Left lobe of liver (tissue), 2 donors: ENCODE results near the gene BCL7C. TPM values are rescaled to one million over a fixed set of nuclear protein-coding genes. Genes with fewer than 3 reads are reported as not detected.
"Not testable (repeated sequence)": the region's sequence is repeated elsewhere in the genome, so short reads cannot be mapped to it uniquely, and the experiment has no call there.

Experiments
- ATAC-seq: fragments of 200-7000 bp; cut with Tn5 transposase; one replicate; pipeline ENCODE4 v1.9.1; 2020; ENCODE audit warnings: mild to moderate bottlenecking, moderate library complexity
- DNase-seq: peaks from one replicate; pipeline ENCODE4 v3.0.0-alpha.2; 2020; ENCODE audit warnings: low spot score
- total RNA-seq: library from RNA; stranded (reverse); gene quantifications from one replicate; pipeline ENCODE4 v1.2.1, GENCODE V29; 2021
- donor health status: DM: no; HTN: no; CAD: no; lungs with moderate emphysema.
- donor health status: DM: no; HTN: yes; CAD: no.

The BCL7C gene
- total RNA-seq, 1 donor from 2014 or later: 6.2 TPM

DNA sequence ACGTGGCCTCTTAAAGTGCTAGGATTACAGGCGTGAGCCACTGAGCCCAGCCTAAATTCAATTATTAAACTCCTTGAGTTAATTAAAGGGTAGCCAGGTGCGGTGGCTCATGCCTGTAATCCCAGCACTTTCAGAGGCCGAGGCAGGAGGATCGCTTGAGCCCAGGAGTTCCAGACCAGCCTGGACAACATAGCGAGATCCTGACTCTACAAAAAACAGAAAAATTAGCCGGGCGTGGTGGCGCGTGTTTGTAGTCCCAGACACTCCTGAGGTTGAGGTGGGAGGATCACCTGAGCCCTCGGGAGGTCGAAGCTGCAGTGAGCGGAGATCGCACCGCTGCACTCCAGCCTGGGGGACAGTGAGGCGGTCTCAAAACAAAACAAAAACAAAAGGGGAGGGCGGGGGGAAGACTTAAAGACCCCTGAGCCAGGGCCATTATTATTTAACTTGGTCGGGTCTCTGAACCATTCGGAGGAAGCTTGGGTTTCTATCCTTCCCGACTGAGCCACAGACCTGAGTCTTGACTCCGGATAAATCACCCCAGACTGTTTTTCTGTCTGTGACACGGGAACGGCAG, 19.5 kb downstream of the BCL7C start:
- ATAC-seq: peak; percentile 2
- no peak for DNase-seq

DNA sequence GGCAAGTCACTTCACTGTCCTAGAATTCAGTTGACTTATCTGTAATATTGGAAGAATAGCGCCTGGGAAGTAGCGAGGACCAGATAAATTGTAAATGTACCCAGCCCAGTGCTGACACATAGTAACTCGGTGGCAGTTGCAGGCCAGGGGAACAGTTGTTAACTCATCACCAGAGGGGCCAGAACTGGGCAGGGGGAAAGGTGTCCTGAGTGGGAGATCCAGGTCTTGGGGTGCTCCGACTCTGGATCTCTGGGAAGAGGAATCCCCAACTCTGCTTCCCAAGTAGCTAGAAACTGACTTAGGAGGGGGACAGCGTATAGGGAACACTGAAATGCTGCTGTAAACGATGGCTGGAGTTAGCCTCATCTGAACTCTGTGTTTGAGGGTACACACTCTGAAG, 23.0 kb downstream of the BCL7C start:
- DNase-seq (no peak), ATAC-seq (no peak)

DNA sequence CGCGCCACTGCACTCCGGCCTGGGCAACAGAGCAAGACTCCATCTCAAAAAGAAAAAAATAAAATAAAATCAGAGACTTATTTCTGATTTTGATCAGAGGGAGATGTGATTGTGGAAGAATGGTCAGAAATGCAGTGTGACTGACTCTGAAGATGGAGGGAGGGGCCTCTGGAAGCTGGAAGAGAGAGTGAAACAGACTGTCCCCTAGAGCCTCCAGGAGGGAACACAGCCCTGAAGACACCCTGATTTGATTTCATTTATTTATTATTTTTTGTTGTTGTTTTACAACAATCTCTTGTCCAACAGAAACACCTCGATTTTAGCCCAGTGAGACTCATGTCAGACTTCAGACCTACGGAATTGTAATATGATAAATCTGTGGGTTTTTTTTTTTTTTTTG, 26.1 kb downstream of the BCL7C start:
- DNase-seq (no peak), ATAC-seq (no peak)

DNA sequence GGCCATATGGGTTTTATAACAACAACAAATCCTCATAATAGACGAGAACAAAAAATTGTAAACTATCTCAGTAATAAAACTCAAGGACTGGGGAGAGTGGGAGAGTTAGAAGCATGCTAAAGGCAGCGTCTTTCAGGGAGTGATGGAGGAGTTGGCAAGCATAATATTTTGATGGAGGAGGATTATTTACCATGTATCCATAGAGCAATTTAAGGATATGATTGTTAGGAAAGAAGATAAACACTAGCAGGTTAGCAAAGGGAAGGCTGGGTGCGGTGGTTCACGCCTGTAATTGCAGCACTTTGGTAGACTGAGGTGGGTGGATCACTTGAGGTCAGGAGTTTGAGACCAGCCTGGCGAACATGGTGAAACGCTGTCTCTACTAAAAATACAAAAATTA, 27.8 kb downstream of the BCL7C start:
- DNase-seq (no peak), ATAC-seq (no peak)

DNA sequence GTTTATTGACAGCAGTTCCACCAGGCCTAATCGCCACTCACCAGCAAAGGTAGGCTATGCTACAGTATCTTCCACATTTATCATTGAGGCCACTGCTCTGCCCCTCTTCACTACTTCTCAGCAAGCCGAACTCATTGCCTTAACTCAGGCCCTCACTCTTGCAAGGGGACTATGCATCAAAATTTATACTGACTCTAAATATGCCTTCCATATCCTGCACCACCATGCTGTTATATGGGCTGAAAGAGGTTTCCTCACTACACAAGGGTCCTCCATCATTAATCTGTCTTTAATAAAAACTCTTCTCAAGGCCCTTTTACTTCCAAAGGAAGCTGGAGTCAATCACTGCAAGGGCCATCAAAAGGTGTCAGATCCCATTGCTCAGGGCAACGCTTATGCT, 30.7 kb downstream of the BCL7C start:
- not testable (repeated sequence) for DNase-seq, ATAC-seq

DNA sequence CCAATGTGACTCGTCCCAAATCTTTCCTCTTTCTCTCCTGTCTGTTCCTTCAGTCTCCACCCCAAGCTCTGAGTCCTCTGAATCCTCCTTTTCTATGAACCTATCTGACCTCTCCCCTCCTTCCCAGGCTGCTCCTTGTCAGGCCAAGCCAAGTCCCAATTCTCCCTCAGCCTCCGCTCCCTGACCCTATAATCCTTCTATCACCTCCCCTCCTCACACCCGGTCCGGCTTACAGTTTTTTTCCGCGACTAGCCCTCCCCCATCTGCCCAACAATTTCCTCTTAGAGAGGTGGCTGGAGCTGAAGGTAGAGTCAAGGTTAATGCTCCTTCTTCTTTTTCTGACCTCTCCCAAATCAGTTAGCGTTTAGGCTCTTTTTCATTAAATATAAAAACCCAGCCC, 33.1 kb downstream of the BCL7C start:
- ATAC-seq, DNase-seq: not testable (repeated sequence)

DNA sequence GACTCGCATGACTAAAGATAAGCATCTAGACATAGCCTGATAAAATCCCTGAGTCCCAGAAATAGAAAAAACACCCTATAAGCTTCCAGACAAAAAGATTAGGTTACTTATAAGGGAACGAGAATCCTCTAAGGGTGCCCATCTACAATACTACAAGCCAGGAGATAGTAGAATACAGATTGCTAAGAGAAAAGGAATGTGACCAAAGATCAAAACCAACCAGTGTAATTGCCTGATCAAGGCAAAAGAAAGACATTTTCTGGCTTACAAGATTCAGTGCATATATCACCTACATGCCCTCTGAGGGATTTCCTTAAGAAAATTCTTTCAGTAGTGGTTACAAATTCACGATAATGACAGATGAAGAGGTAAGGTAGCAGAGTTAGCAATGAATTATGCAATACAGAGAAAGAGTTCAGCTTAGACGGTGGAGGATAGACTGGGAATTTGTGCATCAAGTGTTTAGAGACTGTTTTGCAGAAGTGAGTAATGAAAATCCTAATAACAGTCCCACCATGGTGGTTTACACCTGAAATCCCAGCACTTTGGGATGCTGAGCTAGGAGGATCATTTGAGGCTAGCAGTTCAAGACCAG, 35.0 kb downstream of the BCL7C start:
- no peak for ATAC-seq
- DNase-seq: no peak

DNA sequence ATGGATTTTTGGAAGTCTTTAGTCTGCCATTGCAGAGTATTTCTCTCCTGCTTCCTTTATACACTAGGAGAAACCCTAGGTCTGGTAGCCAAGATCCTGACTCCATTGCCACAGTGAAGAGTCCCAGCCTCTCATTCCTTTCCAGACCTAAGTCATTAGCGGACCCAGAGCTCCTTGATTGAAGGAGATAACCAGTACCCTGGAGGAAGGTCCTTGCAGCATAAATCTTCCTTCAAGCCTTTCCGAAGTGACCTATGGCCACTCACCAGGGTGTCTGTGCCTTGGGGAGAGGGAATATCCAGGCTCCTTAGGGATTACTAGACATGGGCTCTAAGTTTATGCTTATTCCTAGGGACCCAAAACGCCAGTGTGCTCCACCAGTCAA, 35.8 kb downstream of the BCL7C start:
- no peak for ATAC-seq
- no peak for DNase-seq

DNA sequence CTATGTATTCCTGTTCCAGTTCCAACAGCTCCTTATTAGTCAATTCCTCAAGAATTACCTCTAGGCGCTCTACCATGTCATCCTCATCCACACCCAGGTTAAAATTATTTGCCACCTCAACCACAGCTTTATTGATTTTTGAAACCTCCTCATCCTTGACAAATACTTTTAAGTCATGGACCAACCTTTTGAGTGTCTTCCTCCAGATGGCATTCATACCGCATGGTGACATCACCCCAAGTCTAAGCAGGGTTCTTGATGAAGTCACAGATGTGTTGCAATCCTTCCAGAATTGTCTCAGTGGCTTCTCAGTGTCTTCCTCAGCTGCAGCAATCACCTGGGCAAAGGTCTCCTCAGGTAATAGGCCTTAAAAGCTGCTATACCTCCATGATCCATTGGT, 40.1 kb downstream of the BCL7C start:
- ATAC-seq: no peak
- no peak for DNase-seq

DNA sequence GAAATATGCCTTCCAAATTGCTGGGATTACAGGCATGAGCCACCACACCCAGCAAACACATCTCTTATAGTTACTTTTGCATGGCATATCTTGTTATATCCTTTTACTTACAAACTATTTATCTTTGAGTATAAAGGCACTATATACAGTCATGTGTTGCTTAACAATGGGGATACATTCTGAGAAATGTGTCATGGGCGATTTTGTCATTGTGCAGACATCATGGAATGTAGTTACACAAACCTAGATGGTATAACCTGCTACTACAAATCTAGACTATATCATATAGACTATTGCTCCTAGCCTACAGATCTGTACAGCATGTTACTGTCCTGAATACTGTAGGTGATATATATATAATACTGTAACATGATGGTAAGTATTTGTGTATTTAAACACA, 43.6 kb downstream of the BCL7C start:
- no peak for ATAC-seq
- no peak for DNase-seq

DNA sequence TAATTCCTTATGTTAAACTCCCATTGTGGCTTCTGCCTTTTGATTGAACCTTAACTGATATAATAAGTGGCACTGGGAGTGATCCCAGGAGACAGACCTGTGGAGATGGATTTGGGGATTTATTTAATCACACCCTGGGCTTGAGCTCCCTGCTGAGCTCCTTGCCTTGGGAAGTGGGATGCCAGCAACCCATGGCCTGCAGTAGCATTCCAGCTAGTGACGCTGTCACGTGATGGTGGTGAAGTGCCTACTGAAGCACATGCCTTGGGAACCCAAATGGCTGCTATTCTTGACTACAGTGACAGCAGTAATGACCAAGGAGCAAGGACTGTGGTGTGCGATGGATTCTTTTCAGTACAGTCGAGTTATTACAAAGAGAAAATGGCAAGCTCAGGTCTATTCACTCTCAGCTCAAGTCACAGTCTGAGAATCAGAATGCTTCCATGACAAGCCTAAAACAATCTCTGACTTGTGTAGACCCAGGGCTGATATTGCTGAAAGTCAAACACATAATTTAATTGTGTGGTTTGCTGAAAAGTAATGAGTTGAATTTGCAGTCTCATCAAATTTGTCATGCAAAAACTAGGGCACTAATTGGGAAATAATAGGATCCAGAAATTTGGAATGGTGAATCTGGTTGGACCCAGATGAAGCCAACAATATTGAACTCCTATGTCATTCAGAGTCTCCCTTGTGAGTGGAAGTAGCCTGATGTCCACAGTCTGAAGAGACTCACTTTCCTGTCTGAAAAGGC, 47.1 kb downstream of the BCL7C start:
- DNase-seq (no peak), ATAC-seq (no peak)

DNA sequence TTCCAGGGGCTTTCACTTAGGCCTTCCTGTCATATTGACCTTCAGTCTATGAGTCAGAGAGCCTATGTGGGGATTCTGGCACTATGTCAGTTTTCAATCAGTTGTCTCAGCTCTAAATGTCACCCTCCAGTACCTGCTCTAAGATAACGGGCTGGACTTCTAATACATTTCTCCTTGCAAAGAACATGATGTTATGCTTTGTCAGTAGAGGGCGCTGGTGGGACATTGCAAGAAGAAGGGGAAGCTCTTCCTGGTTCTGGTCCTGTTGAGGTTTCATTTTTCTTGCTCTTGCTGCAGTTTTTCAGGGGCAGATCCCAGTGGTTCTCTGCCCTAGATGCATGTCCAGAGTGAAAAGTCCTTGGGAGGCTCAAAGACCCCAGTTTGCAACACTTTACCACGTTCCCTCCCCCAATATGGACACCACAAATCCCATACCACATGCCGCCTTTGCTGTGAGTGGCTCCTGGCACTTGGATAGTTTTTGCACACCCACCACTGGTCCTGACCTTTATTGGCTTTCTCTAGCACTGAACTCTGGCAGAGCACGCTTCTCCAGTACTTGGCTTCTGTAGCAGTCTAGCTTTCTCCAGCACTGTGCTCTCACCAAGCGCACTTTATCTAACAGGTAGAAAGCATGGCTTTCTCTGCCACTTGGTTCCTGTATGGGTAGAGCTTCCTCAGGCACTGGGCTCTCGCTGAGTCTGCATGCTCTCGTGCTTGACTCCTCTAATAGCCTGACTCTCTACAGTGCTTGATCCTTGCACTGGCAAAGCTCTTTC, 49.0 kb downstream of the BCL7C start:
- peak; percentile 71 for DNase-seq
- peak; percentile 94 for ATAC-seq

DNA sequence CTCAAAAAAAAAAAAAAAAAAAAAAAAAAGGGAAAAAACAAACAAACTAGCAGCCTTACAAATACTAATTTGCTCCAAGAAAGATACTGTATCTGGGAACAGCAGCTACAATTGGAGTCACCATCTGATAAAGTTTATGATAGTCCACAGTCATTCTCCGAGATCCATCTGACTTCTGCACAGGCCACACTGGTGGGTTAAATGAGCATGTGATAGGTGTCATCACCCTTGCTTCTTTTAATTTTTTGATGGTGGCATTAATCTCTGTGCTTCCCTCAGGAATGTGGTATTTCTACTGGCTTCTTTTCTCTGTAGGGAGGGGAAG, 49.6 kb downstream of the BCL7C start:
- no peak for ATAC-seq
- no peak for DNase-seq

DNA sequence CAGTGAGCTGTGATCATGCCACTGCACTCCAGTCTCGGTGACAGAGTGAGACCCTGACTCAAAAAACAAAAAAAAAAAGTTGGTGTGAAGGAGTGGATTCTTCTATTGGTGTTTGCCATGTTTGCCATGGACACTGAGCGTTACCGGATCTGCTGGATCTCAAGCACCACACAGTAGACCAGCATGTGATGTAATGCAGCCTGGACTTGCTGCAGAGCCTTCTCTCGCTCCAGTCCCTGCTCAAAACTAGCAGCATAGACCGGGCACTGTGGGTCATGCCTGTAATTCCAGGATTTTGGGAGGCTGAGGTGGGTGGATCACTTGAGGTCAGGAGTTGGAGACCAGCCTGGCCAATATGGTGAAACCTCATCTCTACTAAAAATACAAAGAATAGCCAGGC, 50.4 kb downstream of the BCL7C start:
- no peak for ATAC-seq
- DNase-seq: no peak

DNA sequence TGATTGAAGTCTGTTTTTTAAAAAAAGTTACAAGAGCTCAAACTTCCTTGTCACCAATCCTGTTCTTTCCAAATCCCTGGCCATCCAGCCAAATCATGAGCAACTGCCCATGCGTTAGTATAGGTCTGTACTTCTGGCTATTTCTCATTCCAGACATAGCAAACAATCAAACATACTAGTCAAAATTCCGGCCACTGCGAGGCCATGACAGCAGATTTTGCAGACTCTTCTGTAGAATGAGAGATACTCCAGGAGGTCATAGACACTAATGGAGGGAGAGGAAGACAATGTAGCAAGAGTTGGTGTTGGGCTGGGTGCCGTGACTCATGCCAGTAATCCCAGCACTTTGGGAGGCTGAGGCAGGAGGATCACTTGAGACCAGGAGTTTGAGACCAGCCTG, 50.9 kb downstream of the BCL7C start:
- ATAC-seq (no peak), DNase-seq (no peak)

DNA sequence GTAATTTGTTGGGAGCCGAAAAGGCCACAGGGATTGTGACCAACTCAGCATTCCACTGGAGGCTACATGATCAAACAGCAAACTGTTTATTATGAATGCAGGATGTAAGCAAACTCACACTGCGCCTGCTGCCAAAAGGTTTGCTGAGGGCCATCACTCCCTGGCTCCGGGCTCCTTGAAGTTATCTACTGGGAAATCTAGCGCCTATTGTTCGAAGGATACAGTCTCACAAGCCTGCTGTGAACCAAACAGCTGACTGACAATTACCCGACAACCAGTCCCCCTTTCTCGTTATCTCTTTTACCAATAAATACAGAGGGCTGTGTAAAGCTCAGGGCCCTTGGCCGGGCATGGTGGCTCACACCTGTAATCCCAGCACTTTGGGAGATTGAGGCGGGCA, 52.5 kb downstream of the BCL7C start:
- no peak for ATAC-seq
- DNase-seq: no peak

DNA sequence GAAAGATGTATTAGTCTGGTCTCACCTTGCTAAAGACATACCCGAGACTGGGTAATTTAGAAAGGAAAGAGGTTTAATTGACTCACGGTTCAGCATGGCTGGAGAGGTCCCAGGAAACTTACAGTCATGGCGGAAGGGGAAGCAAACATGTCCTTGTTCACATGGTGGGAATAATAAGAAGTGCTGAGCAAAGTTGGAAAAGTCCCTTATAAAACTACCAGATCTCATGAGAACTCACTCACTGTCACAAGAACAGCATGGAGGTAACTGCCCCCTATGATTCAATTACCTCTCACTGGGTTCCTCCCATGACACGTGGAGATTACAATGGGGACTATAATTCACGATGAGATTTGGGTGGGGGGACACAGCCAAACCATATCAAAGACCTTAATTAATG, 53.3 kb downstream of the BCL7C start:
- no peak for DNase-seq
- no peak for ATAC-seq

DNA sequence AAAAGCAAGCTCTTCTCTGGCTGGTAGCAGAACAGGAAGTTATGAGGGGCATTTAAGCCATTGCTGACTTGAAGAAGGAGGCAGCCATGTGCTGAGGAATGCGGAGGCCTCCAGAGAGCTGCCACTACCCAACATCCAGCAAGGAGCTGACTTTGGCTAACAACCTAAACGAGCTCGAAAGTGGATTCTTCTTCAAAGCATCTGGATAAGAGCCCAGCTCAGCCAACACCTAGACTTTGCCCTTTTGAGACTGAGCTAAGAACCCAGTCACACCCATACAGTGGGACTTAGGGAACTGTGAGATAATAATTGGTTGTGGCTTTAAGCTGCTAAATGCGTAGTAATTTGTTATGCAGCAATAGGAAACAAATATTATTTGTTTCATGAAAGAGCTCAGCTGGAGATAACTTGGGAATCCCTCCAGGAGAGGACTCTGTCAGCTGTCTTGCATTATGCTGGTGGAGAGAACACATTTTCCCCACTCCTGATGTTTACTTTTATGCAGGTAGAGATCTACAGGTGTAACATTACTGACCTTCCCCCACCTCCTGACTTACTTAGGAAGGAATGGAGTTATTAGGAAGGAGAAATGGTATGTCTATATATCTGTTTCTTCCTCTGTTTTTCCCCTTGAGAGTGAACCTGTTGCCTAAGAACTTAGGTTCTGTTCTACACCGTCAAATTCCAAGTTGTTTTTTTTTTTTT, 54.2 kb downstream of the BCL7C start:
- ATAC-seq (peak; percentile 54), DNase-seq (no peak)

DNA sequence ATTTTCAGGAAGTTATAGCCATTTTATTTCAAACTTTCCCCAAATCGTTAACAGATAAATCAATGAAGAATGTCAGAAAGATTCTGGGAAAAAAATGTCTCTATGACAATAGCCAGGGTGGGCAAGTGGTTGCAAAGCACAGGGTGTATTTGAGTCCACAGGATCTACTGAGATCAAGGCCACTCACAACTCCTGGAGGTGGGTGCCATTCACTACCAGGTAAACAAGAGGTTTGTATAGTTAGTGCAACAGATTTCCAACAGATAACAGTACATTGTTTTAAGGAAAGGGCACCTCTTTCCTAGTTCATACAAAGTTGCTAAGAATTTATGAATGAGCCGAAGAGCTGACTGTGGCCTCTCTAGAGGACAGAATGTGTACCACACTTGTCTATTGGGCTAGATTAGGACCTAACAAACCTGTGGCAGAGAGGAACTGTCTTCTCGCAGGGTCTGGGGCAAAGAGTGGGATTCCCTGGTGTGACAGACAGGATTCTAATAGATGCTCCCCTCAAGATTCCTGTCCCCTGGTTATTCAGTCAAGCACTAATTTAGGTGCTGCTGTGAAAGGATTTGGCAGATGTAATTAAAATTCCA, 54.9 kb downstream of the BCL7C start:
- no peak for ATAC-seq
- no peak for DNase-seq

DNA sequence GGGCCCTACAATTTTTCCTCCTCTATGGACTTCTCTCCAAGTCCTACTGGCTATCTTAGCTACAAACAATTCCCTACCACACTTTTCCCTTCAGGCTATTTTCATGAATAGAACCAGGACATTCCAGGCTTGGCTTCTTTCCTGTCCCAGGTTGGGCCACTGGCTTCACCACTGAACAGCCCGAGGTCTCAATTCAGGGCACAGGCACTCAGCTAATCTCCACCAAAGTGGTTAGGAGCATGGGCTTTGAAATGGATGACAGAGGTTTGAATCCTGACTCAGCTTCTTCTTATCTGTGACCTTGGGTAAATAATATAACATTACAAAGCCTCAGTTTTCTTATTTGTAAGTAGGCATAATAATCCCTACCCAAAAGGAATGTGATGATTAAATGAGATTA, 56.0 kb downstream of the BCL7C start:
- DNase-seq: no peak
- ATAC-seq: no peak
